Measurements from ENCODE around the gene GLG1.

Gene GLG1

GRCh38 chr16:74608381-74608780 is 1.5 kb upstream of the GLG1 start:
- TF ChIP-seq TCF12 (IDR thresholded peaks at IDR 0.05; ENCODE audit: low read depth) (no peak), FOXM1 (IDR thresholded peaks at IDR 0.05; ENCODE audit: borderline replicate concordance, low read depth) (no peak), TEAD4 (IDR thresholded peaks at IDR 0.05) (no peak), USF1 (IDR thresholded peaks at IDR 0.05) (no peak), CREB1 (IDR thresholded peaks at IDR 0.05; ENCODE audit: low read depth) (no peak), CEBPB (IDR thresholded peaks at IDR 0.05) (no peak), ZBTB7A (IDR thresholded peaks at IDR 0.05; ENCODE audit: low read depth) (no peak), EP300 (IDR thresholded peaks at IDR 0.05; ENCODE audit: borderline replicate concordance) (no peak), NFIC (IDR thresholded peaks at IDR 0.05) (no peak)

GRCh38 chr16:74607962-74608356 is 1.0 kb upstream of the GLG1 start:
- TF ChIP-seq TCF12 (IDR thresholded peaks at IDR 0.05; ENCODE audit: low read depth) (no peak), YY1 (IDR thresholded peaks at IDR 0.05; ENCODE audit: low read depth) (no peak), REST (IDR thresholded peaks at IDR 0.05; ENCODE audit: low read depth) (no peak), EGR1 (IDR thresholded peaks at IDR 0.05) (no peak), TAF1 (IDR thresholded peaks at IDR 0.05; ENCODE audit: low read depth) (no peak), USF1 (IDR thresholded peaks at IDR 0.05) (no peak), RAD21 (IDR thresholded peaks at IDR 0.05; ENCODE audit: low read depth) (no peak), MAX (IDR thresholded peaks at IDR 0.05) (no peak), TEAD4 (IDR thresholded peaks at IDR 0.05) (no peak), ZBTB7A (IDR thresholded peaks at IDR 0.05; ENCODE audit: low read depth) (no peak), NFIC (IDR thresholded peaks at IDR 0.05) (no peak), CREB1 (IDR thresholded peaks at IDR 0.05; ENCODE audit: low read depth) (no peak), EP300 (IDR thresholded peaks at IDR 0.05; ENCODE audit: borderline replicate concordance) (no peak), FOXM1 (IDR thresholded peaks at IDR 0.05; ENCODE audit: borderline replicate concordance, low read depth) (no peak), CEBPB (IDR thresholded peaks at IDR 0.05) (no peak)

- TF ChIP-seq EGR1 (IDR thresholded peaks at IDR 0.05), result no peak
- no peak for TF ChIP-seq USF1 (IDR thresholded peaks at IDR 0.05)
- TF ChIP-seq YY1 (IDR thresholded peaks at IDR 0.05; ENCODE audit: low read depth), result peak; percentile 18
- no peak for TF ChIP-seq EP300 (IDR thresholded peaks at IDR 0.05; ENCODE audit: borderline replicate concordance)
- TF ChIP-seq CREB1 (IDR thresholded peaks at IDR 0.05; ENCODE audit: low read depth), result no peak
- TF ChIP-seq RAD21 (IDR thresholded peaks at IDR 0.05; ENCODE audit: low read depth), result no peak
- TF ChIP-seq ZBTB7A (IDR thresholded peaks at IDR 0.05; ENCODE audit: low read depth), result no peak
- peak; percentile 40 for TF ChIP-seq CEBPB (IDR thresholded peaks at IDR 0.05)
These were observed 522 bp upstream of the GLG1 start for GRCh38 chr16:74607310-74607961.

- TF ChIP-seq TEAD4 (IDR thresholded peaks at IDR 0.05), result no peak
- TF ChIP-seq FOXM1 (IDR thresholded peaks at IDR 0.05; ENCODE audit: borderline replicate concordance, low read depth), result no peak
- TF ChIP-seq USF1 (IDR thresholded peaks at IDR 0.05), result no peak
- no peak for TF ChIP-seq EP300 (IDR thresholded peaks at IDR 0.05; ENCODE audit: borderline replicate concordance)
- TF ChIP-seq YY1 (IDR thresholded peaks at IDR 0.05; ENCODE audit: low read depth), result no peak
- TF ChIP-seq RAD21 (IDR thresholded peaks at IDR 0.05; ENCODE audit: low read depth), result no peak
- TF ChIP-seq REST (IDR thresholded peaks at IDR 0.05; ENCODE audit: low read depth), result no peak
- TF ChIP-seq ZBTB7A (IDR thresholded peaks at IDR 0.05; ENCODE audit: low read depth), result no peak
- no peak for TF ChIP-seq NFIC (IDR thresholded peaks at IDR 0.05)
- no peak for TF ChIP-seq CEBPB (IDR thresholded peaks at IDR 0.05)
- TF ChIP-seq TCF12 (IDR thresholded peaks at IDR 0.05; ENCODE audit: low read depth), result no peak
- TF ChIP-seq MAX (IDR thresholded peaks at IDR 0.05), result no peak
These were observed 981 bp downstream of the GLG1 start for GRCh38 chr16:74605746-74606520.
